ENCODE data around the gene CACNB2. TPM values are rescaled to one million over a fixed set of nuclear protein-coding genes. Genes with fewer than 3 reads are reported as not detected.

The CACNB2 gene
- total RNA-seq, 1 experiment from 2014 or later = not detected

GRCh38 chr10:18504161-18504560 lies 363.9 kb downstream of the CACNB2 start:
- no peak for DNase-seq (ENCODE audit: low read depth)

GRCh38 chr10:18505456-18506118 lies 365.4 kb downstream of the CACNB2 start:
- peak; percentile 53 for DNase-seq (ENCODE audit: low read depth)

DNA sequence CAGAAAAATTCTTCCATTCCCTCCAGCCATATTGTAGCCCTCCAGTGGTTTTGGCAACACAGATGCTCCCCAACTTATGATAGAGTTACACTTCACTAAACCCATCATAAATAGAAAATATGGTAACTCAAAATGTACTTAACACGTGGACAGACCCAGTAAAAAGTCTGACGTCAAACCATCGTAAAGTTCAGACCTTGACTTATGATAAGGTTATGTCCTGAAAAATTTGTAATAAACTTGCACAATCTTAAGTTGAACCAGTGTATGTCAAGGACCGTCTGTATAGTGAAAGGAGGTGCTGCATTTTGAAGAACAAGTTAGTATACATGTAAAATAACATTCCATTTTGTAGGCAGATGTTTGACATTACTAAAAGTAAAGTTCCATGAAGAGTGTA lies 368.4 kb downstream of the CACNB2 start:
- DNase-seq (ENCODE audit: low read depth) = no peak

- DNase-seq (ENCODE audit: low read depth) = no peak
Measured at GRCh38 chr10:18514537-18514936, 374.3 kb downstream of the CACNB2 start.

DNA sequence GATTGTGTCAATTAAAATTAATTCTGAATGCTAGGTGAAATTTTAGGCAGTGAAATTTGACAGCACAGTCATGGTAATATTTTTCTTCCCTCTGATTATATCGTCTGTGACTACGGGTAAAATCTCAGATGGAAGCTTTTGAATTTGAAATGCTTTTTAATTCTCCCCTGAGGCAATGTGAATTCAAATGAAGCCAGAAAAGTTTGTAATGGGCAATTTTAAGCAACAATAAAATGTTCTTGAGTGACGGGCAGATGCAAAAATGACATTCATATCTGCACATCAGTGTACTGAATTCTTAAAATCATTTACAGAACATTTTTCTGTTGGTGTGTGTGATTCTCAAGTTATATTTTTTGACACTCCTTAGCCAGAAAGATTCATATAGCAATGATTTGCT lies 376.6 kb downstream of the CACNB2 start:
- DNase-seq (ENCODE audit: low read depth) = no peak

GRCh38 chr10:18523025-18523424 lies 382.8 kb downstream of the CACNB2 start:
- DNase-seq (ENCODE audit: low read depth) = peak; percentile 4

DNA sequence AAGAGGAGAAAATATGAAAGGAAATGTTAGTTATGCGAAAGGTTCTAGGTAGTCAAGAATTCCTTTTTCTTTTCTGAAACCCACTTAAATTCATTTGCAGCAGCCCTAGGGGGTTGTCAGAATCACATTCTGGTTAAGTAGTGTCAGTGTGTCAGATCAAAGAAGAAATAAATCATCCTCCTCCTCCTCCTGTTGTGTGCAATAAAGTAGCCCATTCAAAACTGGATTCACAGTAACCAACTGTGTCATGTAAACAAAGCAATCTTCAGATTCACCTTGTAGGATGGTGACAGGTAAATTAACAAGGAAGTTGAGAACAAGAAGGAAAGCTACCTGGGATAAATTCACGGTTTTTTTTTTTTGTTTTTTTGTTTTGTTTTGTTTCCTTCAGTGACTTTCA lies 383.6 kb downstream of the CACNB2 start:
- no peak for DNase-seq (ENCODE audit: low read depth)

DNA sequence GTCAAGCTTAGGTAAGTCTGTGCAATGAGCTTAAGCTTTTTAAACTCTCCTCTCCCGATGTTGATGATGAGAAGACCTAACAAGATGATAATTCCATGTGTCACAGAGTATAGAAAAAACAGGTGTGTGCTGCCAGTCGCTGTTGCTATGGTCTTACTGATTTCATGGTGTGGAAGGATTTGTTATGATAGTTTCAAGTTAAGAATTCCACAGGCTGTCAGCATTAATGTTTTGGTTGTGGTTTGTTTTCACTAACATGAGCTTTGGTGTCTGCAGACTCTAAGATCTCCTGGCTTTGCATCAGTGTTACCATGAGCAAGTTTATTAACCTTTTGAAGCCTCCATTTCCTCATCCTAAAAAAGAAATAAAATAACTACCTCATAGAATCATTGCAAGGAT lies 387.5 kb downstream of the CACNB2 start:
- DNase-seq (ENCODE audit: low read depth) = no peak

GRCh38 chr10:18528292-18528691 lies 388.1 kb downstream of the CACNB2 start:
- DNase-seq (ENCODE audit: low read depth) = no peak

GRCh38 chr10:18532881-18533535 lies 392.8 kb downstream of the CACNB2 start:
- DNase-seq (ENCODE audit: low read depth) = no peak

- DNase-seq (ENCODE audit: low read depth) = no peak
Measured at GRCh38 chr10:18533896-18534295, 393.7 kb downstream of the CACNB2 start.

GRCh38 chr10:18539335-18539734 lies 399.1 kb downstream of the CACNB2 start:
- no peak for DNase-seq (ENCODE audit: low read depth)

DNA sequence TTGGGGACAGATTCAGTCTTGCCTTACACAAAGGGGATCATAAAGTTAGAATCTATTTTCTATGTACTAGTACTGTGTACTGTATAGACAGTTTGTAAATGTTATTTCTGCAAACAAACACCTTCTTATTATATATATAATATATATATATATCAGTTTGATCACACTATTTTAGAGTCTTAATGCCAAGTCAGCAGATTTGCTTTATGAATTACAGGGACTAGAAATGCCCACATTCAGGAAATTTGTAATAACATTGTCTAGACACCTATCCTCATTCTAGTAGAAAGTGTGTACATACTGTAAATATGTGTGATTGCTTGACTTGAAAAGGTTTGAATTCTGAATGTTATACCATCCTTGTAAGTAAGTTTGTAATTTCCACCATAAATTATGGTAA lies 400.0 kb downstream of the CACNB2 start:
- no peak for DNase-seq (ENCODE audit: low read depth)

GRCh38 chr10:18542832-18543231 lies 402.6 kb downstream of the CACNB2 start:
- no peak for DNase-seq (ENCODE audit: low read depth)

DNA sequence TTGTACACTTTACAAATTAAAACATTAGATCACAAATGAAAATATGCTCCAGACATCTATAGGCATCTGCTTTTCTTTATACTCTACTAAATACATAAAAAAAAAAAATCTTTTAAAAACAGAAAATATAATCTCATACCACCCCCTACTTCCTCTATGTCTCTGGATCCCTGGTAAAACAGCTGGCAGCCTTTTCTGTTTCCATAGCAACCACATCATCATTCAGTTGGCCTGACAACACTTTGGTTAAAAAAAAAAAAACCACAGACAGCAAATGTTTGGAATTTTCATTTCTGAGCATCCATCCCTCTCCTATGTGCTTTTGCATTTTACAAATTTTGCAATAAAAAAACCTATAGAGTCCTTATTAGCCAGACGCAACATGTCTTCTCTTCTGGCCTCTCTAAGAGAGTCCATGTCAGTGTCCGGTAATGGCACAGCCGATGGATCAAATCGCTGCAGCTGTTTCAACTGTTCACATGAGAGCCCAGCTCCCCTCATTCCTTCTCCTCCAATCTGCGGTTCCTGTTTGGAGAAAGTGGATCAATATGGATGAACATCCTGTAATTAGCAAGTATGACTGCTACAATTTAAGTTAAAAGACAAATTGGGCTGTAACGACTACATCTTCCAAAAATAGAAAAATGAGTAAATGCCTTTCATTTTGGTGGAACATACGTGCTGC lies 405.5 kb downstream of the CACNB2 start:
- DNase-seq (ENCODE audit: low read depth) = no peak

GRCh38 chr10:18549105-18549504 lies 408.9 kb downstream of the CACNB2 start:
- no peak for DNase-seq (ENCODE audit: low read depth)

- DNase-seq (ENCODE audit: low read depth) = no peak
Measured at GRCh38 chr10:18551473-18551872, 411.2 kb downstream of the CACNB2 start.

GRCh38 chr10:18554479-18554878 lies 414.3 kb downstream of the CACNB2 start:
- DNase-seq (ENCODE audit: low read depth) = no peak

- no peak for DNase-seq (ENCODE audit: low read depth)
Measured at GRCh38 chr10:18556522-18557147, 416.4 kb downstream of the CACNB2 start.

DNA sequence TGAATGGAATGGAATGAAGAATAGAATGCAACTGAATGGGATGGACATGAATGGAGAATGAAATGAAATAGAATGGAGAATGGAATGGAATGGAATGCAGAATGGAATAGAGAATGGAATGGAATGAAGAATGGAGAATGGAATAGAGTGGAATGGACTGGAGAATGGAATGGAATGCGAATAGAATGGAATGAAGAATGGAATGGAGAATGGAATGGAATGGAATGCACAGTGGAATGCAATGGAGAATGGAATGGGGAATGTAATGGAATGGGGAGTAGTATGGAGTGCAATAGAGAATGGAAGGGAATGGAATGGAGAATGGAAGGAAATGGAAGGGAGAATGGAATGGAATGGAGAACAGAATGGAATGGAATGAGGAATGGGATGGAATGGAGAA lies 417.7 kb downstream of the CACNB2 start:
- DNase-seq (ENCODE audit: low read depth) = no peak

- no peak for DNase-seq (ENCODE audit: low read depth)
Measured at GRCh38 chr10:18561861-18562551, 421.8 kb downstream of the CACNB2 start.

All from RPMI7951 (cell line).